ENCODE data around the gene PLEKHG4B. TPM values are rescaled to one million over a fixed set of nuclear protein-coding genes. Genes with fewer than 3 reads are reported as not detected.
A peak's percentile ranks its signal among the peaks of the same experiment; 100 is the strongest.
"Not testable (repeated sequence)": the region's sequence is repeated elsewhere in the genome, so short reads cannot be mapped to it uniquely, and the experiment has no call there.

Gene PLEKHG4B
- polyA plus RNA-seq, 4 donors: 8.2 to 17.1 (median 9.5) TPM

- no peak for DNase-seq (ENCODE audit: low read depth in 4 of 4, low spot score in 3 of 4)
These were observed 61.3 kb downstream of the PLEKHG4B start for GRCh38 chr5:153256-153655.

DNA sequence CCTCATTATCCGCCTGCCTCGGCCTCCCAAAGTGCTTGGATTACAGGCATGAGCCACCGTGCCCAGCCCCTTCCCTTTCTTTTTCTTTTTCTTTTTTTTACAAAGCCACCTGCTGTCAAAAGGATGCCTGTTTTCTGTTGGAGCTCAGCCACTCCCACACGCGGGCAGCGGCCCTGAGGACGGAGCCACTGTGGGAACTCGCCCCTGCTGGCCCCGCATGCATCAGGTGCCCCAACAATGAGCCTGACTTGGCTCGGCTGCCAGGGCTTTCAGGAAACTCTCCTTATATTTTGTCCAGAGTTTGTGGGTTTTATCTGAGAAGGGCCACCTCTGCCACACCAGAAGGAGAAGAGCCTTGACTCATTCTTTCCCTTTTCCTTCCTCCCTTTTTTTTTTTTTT lies 62.3 kb downstream of the PLEKHG4B start:
- DNase-seq (ENCODE audit: low read depth in 4 of 4, low spot score in 3 of 4): no peak

DNA sequence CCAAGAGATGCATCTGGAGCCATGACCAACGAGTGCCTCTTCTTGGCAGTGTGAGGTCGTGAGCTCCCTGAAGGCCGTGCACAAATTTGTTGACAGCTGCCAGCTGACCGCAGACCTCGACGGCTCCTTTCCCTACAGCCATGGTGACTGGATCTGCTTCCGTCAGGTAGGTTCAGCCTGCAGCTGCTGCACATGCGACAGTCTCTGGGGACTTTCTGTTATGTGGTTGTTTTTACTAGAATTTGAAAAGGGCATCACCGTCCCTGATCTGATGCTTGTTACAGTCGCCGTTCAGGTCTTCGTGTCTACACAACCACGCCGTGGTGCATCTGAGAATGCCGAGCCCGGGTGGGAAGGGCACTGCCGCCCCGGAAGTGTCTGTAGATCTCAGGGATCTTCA lies 62.9 kb downstream of the PLEKHG4B start:
- DNase-seq (ENCODE audit: low read depth in 4 of 4, low spot score in 3 of 4): no peak

DNA sequence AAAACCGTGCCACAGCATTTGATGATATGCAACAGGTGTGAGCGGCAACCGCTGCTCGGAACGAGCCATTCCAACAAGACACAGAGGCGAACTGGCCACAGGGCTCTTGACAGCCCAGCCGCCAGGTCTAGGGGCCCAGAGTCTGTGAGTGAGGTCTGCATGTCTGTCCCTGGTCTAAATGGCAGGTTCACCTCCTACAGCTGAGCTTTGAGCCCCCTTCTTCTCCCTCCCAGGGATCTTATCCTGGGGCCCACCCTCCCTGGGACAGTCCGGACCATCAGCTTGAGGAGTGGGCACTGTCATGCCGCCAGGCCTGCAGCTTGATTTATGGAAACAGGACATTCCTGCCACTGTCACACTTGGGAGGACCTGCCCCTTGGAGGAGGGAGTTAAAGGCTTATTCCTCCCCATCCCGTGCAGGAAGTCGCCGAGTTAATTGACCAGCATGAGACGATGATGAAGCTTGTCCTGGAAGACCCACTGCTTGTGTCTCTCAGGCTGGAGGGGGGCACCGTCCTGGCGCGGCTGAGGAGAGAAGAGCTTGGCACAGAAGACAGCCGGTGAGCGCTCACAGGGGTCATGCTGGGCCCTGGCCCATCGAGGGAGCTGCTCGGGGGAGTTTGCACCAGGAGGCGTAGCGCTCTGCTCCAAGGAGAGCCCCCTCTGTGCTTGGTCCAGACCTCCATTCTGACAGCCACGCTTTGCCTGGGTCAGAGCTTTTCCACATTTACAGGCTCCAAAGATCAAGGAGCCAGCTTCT lies 63.9 kb downstream of the PLEKHG4B start:
- DNase-seq (ENCODE audit: low read depth in 4 of 4, low spot score in 3 of 4): peak in 2 of 4 donors; percentile 3 to 35

DNA sequence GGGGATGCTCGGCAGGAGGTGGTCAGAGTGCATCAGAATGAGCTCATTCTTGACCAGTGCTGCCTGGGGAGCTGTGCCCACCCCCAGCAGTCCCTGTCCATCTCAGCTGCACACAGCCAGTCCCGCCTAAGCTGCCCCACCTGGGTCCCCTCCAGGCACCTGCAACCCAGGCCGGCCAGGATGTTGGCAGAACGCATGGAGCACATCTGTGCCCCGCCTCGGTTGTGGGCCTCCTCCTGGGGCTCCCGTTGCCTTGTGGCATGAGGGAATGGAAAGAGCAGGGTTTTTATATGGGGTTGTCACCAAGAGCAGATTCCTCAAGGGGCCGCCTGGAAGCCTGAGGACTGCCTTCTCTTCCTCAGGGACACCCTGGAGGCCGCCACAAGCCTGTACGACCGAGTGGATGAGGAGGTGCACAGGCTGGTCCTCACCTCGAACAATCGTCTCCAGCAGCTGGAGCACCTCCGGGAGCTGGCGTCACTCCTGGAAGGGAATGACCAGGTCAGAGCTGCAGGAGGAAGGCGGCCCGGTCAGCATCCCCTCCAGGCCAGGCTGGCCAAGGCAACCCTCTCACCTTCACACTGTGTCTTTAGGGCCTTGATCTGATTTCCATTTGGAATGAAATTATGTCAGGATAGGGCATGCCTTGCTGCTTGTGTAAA lies 64.6 kb downstream of the PLEKHG4B start:
- no peak for DNase-seq (ENCODE audit: low read depth in 4 of 4, low spot score in 3 of 4)

DNA sequence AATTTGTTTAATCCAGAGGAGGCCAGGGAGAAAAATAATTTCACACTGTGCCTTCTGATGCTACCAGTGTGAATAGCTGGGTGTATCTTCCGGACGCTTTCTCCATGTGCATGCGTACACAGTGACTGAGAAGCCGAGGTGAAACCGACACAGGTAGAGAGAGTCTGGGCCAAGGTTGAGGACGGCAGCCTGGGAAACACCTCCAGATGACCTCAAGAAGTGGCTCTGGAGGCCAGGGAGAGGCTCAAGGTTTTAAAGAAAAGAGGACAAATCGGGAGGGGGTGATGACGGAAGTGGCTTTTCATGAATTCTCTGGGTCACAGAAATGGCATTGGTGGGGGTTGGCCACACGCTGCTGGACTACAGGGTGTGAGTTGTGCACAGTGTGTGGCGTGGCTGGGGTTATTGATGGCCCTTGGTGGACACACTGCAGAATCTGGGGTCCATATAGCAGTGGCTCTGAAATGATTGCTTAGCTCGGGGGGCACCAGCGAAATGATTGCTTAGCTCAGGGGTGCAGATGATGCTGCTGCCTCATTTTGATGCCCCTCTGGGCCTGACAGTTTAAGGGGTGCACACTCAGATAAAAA lies 65.3 kb downstream of the PLEKHG4B start:
- no peak for DNase-seq (ENCODE audit: low read depth in 4 of 4, low spot score in 3 of 4)

DNA sequence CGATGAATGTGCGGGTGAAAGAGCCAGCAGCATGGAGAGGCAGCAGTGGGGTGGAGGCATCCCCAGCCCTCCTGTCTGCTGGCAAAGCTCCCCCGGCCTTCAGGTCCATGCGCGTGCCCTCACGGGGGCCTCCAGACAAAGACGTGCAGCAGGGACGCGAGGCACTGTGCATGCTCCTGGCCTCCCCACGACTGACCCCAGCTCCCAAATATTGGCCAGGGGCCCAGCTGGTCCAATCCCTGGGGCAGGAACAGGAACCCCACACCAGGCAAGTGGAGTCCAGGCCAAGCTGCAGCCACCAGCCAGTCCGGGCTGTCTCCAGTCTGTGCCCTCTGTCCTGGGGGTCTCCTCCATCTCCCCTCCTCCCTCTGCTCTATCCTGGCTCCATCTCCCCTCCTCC lies 65.8 kb downstream of the PLEKHG4B start:
- no peak for DNase-seq (ENCODE audit: low read depth in 4 of 4, low spot score in 3 of 4)

- no peak for DNase-seq (ENCODE audit: low read depth in 4 of 4, low spot score in 3 of 4)
These were observed 67.0 kb downstream of the PLEKHG4B start for GRCh38 chr5:158807-159447.

DNA sequence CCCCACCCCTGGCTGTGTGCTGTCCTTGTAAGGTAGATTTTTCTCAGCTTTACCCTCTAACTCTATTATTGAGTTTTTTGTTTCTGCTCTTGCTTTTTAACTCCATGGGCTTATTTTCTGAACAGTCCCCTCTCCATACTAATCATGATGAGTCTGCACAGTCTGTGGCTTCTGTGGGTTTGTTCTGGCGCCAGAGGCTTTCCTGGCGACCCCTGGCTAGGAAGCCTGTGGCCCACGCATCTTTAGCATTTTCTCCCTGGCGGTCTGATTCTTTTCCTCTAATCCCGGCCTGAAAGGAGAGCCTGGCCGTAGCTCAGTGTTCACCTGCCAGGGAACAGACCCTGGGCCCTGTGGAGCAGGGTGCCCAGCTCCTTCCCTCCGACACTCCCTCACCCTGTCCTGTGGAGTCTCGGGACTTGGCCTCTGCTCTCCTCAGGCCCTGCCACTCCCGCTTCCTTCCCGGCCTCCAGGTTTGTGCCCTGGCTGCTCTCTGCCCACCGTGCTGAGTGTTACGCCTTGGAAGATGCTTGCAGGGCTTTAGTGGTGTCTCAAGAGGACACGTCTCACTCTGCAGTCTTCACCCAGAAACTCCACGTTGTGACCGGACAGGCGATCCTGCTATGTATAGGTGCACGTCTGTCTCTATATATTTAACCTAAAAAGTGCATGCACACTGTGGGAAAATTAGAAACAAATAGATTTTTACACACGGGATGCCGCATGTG lies 67.6 kb downstream of the PLEKHG4B start:
- no peak for DNase-seq (ENCODE audit: low read depth in 4 of 4, low spot score in 3 of 4)

- DNase-seq (ENCODE audit: low read depth in 4 of 4, low spot score in 3 of 4): no peak
These were observed 68.2 kb downstream of the PLEKHG4B start for GRCh38 chr5:160173-160510.

DNA sequence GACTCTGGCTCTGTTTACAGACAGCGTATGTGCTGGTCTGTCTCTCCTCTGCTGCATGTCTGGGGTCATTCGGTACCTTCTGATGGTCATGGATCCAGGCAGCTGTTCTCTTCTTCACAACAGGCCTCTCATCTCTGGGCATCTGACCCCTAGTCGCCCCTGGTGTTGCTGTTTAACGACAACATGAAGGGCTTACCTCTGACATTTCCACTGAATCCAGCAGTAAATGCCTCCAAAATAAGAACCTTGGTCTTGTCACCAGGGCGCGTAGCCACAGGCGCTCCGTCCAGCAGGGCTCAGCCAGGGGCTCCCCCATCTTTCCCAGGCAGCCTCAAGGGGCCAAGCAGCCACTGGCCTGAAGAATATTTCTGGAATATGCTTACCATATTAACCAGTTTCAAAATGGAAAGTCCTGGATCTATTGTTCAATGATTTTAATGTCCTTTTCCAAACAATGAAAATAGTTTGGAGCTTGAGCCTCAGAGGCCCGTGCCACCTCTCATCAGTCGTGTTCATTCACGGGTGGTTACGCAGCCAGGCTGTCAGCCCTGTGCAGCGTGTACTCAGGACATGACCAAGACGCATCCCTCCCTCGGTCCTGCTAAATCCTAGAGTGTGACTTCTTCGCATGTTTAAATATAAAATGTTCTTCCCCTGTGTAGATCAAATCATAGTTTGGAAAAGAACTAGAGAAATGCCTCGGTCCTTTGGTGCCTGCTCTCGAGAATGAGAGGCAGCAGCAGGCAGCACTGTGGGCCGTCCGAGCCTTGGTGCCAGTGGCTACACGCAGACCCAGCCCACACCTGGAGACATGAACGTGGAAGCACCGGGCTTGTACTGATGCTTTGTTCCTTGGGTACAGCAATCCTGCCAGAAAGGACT lies 69.2 kb downstream of the PLEKHG4B start:
- DNase-seq (ENCODE audit: low read depth in 4 of 4, low spot score in 3 of 4): no peak

DNA sequence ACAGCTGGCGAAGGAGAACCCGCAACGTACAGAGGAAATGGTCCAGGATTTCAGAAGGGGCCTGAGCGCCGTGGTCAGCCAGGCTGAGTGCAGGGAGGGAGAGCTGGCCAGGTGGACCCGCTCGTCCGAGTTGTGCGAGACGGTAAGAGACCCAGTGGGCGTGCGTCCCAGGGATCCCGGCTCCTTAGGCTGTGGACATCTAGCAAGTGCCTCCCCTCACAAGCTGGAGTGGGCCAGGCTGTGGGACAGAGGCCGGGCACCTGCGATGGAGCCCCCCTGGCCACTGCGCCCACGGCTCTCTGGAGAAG lies 69.8 kb downstream of the PLEKHG4B start:
- no peak for DNase-seq (ENCODE audit: low read depth in 4 of 4, low spot score in 3 of 4)

- DNase-seq (ENCODE audit: low read depth in 4 of 4, low spot score in 3 of 4): no peak
These were observed 70.2 kb downstream of the PLEKHG4B start for GRCh38 chr5:162190-162564.

GRCh38 chr5:162565-163337 lies 70.8 kb downstream of the PLEKHG4B start:
- DNase-seq (ENCODE audit: low read depth in 4 of 4, low spot score in 3 of 4): no peak

- DNase-seq (ENCODE audit: low read depth in 4 of 4, low spot score in 3 of 4): no peak
These were observed 71.3 kb downstream of the PLEKHG4B start for GRCh38 chr5:163338-163620.

GRCh38 chr5:163841-164240 lies 71.9 kb downstream of the PLEKHG4B start:
- DNase-seq (ENCODE audit: low read depth in 4 of 4, low spot score in 3 of 4): no peak

DNA sequence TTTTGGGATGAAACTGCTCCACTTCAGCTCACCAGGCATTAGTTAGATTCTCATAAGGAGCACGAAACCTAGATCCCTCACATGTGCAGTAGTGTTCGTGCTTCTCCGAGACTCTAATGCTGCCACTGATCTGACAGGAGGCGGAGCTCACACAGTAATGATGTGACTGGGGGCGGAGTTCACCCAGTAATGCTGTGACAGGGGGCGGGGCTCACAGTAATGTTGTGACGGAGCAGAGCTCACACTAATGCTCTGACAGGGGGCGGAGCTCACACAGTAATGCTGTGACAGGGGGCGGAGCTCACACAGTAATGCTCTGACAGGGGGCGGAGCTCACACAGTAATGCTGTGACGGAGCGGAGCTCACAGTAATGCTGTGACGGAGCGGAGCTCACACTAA lies 72.3 kb downstream of the PLEKHG4B start:
- DNase-seq (ENCODE audit: low read depth in 4 of 4, low spot score in 3 of 4): no peak

DNA sequence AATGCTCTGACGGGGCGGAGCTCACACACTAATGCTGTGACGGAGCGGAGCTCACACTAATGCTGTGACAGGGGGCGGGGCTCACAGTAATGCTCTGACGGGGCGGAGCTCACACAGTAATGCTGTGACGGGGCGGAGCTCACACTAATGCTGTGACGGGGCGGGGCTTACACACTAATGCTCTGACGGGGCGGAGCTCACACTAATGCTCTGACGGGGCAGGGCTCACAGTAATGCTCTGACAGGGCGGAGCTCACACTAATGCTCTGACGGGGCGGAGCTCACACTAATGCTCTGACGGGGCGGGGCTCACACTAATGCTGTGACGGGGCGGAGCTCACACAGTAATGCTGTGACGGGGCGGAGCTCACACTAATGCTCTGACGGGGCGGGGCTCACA lies 72.8 kb downstream of the PLEKHG4B start:
- DNase-seq (ENCODE audit: low read depth in 4 of 4, low spot score in 3 of 4): not testable (repeated sequence)

- no peak for DNase-seq (ENCODE audit: low read depth in 4 of 4, low spot score in 3 of 4)
These were observed 74.7 kb downstream of the PLEKHG4B start for GRCh38 chr5:166441-167372.

All from left renal pelvis (tissue), 4 donors.